Hematopoietic multipotent progenitor cell treated with erythropoietin and hydrocortisone succinate and interleukin-3 and kit ligand, for 4 days (in vitro differentiated cells): ENCODE measurements around the gene XRCC2.
"Not testable (repeated sequence)": the region's sequence is repeated elsewhere in the genome, so short reads cannot be mapped to it uniquely, and the experiment has no call there.

Source experiments
- DNase-seq: peaks from one replicate; pipeline ENCODE4 v3.0.0-alpha.2; 2015

XRCC2 gene

DNA sequence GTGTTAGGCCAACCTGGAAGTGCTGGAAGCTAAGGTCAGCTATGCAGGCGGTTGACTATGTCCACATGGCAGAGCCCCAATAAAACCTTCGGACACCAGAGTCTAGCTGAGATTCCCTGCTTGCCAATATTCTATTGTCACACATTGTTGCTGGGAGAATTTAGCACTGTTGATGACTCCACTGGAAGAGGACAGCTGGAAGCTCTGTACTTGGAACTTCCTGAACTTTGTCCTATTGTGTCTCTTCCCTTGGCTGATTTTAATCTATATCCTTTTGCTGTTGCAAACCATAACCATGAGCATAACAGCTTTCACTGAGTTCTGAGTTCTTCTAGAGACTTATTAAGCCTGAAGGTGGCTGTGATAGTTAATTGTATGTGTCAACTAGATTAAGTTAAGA, 12.0 kb downstream of the XRCC2 start:
- no peak for DNase-seq

DNA sequence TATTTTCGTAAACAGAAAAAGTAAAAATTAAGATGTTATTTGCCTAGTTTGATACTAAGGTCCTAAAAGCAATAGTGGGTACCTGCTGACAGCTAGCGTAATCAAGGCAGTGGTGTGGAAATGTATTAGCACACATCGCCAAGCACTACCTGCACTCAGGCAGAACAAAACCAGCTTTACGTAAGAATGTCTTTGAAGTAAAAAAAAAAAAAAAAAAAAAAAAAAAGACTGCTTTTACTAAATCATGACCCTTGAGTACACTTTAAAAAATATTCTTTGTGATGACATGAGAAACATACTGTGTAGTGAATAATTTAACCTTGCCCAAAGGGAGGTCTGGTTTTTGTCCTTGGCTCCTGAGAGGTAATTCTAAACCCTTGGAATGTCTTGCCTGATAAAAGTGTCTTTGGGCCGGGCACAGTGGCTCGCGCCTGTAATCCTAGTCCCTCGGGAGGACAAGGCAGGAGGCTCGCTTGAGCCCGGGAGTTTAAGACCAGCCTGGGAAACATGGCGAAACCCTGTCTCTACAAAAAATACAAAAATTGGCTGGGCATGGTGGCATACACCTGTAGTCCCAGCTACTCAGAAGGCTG, 12.7 kb downstream of the XRCC2 start:
- no peak for DNase-seq

DNA sequence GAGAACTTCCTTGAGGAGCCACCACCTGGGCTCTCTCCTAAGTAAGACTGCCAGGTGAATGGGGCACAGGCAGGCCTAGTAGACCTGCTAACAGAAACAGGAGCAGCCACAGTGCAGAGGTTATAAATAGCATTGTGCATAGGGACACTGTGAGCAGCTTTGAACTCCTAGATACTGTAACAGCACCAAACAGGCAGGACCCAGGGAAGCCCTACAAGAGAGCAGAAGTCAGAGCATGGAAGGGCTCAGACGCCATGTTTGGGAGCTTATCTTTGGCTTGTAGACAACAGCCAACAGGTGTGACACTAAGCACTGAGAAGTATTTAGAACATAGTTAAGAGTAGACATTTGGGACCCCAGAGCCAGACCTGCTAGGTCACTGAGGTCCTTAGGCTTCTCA, 14.5 kb downstream of the XRCC2 start:
- DNase-seq, result no peak

DNA sequence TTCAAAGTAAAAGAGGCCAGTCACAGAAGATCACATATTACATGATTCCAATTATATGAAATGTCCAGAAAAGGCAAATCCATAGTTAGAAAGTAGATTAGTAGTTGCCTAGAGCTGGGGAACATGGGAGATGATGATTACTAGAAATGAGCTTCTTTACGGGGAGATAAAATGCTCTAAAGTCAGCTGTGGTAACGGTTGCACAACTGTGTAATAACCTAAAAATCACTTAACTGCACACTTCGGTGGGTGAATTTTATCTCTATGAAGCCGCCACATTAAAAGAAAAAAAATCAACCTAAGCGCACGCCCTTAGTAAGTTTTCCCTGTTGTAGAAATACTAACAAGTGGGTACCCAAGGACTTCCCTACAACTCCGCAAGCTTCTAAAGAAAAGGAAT, 15.9 kb downstream of the XRCC2 start:
- DNase-seq, result peak; percentile 62

DNA sequence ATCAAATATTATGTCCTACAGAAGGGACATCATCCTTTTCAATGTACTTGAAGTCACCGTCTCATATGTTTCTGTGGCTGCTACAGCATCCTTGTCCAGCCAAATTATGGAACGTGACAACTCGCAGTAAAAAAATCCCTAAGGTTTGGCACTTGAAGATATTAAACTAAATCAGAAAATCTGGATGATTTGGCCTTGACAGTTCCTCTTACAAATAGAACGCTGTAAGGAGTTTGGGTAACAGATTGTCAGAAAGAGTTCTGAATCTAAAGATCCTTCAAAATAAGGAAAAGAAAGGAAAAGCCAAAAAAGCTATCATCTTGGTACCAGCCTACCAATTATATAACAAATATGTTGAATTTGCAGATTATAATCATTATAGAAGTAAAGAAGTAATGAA, 21.0 kb downstream of the XRCC2 start:
- no peak for DNase-seq

DNA sequence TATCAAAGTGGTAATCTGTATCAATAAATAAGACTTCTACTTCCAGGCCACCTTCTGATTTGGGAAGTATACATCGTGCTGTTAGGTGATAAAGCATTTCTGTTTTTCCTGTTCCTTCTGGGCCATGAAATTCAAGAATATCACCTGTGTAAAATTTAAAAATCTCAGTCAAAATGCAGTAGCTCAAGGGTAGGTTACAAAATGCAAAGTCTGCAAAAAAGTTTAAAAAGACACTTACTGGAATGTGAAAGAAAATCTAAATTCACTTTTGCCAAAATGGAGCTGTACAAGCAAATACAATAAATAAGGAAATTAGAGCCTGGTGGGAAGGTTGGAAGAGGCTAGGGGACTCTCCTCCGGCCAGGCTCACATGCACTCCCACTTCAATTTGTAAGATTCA, 26.7 kb downstream of the XRCC2 start:
- DNase-seq, result no peak

DNA sequence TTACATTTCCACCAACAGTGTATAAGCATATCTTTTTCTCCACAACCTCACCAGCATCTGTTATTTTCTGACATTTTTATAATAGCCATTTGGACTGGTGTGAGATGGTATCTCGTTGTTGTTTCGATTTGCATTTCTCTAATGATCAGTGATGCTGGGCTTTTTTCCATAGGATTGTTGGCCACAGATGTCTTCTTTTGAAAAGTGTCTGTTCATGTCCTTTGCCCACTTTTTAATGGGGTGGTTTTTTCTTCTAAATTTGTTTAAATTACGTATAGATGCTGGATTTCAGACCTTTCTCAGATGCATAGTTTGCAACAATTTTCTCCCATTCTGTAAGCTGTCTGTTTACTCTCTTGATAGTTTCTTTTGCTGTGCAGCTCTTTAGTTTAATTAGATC, 28.9 kb downstream of the XRCC2 start:
- no peak for DNase-seq

DNA sequence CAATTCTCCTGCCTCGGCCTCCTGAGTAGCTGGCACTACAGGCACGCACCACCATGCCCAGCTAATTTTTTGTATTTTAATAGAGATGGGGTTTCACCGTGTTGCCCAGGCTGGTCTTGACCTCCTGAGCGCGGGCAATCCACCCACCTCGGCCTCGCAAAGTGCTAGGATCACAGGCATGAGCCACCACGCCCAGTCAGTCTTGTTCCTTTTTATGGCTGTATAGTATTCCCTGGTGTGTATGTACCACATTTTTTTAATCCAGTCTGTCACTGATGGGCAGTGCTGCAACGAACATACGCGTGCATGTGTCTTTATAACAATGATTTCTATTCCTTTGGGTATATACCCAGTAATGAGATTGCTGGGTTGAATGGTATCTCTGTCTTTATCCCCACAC, 29.4 kb downstream of the XRCC2 start:
- DNase-seq, result not testable (repeated sequence)

DNA sequence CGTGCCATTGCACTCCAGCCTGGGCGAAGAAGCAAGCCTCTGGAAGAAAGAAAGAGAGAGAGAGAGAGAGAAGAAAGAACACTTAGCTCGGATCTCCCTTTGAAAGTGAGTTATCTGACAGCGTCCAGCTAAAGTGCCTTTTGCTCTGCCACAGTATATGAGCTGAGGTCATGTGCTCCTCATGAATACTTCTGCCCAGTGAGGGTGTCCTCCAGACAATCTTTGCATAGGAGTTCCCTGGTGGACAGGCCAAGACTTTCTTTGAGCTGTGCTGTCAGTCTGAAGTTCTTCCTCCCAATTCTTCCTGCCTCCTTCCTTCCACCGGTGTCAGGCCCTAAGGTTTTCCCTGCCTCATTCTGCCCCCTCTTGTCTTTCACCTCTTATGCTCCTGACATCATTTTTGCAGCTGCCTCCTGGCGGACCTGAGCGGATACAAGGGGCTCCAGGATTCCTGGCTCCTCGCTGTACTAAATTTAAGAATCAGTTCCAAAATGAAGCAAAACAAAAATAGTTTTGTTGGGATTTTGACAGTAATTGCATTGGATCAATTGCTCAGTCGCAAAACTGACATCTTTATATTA, 31.9 kb downstream of the XRCC2 start:
- DNase-seq, result no peak

DNA sequence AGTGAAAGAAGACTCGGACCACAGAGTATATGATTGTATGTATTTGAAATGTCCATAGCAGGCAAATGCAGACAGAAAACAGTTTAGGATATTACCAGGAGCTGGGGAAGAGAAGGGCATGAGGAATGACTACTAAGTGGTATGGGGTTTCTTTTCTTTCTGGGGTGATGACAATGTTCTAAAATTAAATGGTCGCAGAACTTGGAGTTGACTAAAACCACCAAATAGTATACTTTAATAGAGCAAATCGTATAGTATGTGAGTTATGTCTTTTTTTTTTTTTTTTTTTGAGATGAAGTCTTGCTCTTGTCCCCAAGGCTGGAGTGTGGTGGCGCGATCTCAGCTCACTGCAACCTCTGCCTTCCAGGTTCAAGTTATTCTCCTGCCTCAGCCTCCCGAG, 34.6 kb downstream of the XRCC2 start:
- DNase-seq, result no peak

DNA sequence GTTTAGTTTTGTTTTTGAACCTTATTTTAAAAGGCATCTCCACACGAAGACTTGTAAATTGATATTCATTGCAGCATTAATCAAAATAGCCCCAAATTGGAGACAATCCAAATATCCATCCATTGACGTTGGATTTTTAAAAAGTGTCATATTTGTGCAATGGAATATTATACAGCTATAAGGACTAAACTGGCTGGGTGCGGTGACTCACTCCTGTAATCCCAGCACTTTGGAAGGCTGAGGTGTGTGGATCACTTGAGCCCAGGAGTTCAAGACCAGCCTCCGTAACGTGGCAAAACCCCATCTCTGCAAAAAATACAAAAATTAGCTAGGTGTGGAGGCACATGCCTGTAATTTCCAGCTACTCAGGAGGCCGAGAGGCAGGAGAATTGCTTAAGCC, 35.1 kb downstream of the XRCC2 start:
- no peak for DNase-seq

DNA sequence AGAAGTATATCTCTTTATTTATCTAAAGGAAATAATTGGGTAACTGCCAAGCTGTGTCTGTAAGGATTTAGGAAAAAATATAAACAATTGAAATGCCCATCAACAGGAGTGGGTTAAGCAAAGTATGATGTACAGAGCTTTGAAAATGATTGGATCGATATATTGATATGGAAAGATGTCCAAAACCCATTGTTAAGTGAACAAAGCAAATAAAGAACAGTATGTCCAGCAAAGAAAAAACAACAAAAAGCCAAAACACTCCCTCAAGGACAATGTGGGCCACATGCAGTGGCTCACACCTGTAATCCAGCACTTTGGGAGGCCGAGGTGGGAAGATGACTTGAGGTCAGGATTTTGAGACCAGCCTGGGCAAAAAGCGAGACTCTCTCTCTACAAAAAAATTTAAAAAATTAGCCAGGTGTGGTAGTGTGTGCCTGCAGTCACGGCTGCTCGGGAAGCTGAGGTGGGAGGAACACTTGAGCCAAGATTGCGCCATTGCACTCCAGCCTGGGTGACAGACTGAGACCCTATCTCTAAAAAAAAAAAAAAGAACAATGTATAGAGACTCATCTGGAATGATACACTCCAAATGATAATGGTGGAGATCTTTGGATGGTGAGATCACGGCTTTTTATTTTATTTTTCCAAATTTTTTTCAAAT, 37.9 kb downstream of the XRCC2 start:
- no peak for DNase-seq

DNA sequence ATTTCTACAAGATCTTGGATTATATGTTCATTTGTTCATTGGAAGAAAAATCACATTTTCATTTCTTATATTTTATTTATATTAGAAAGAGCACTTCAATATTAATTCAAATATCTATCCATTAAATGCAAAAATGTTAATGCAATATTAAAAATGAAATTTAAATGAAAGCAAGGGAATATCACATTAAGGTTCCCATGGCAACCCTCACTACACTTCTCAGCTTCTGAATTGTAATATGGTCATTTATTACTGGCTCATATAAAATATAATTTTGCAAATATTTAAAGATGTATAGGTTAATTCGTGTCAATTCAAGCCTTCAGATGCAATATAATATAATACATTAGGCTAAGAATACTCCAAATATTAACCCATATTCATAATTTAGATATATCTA, 38.8 kb downstream of the XRCC2 start:
- DNase-seq, result no peak

DNA sequence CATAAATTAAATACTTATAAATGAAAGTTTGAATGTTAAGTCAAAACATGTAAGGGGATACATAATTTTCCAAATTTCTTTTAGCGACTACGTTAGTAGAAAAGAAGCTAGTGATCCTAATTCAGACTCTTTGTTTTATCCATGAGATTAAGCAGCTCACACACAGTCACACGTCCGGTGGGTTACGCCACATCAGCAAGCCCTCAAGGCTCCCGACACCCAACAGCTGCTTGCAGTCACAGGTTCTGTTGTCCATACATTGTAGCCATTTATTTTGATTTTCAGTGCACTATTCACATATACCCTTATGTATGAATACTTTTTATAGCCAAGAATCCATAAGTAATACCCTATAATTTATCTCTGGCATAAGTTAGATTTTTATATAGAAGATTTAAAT, 39.5 kb downstream of the XRCC2 start:
- no peak for DNase-seq

DNA sequence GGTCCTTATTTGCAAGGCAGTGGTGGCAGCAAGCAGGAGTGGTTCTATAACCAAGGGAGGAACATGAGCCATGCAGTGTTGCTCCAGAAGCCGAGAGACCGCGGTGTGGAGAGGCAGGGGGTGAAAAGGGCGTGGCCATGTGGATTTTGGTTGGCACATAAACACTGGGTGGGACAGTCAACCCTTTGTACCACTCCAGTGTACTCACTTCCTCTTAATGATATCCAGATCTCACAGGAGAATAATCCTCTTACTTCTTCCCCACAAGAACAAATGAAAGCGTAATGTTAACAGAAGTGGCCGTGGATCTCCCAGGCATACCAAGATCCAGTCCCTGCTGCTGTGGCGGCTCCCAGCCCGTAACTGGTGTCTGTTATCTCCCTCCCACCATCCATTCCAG, 42.4 kb downstream of the XRCC2 start:
- peak; percentile 26 for DNase-seq

DNA sequence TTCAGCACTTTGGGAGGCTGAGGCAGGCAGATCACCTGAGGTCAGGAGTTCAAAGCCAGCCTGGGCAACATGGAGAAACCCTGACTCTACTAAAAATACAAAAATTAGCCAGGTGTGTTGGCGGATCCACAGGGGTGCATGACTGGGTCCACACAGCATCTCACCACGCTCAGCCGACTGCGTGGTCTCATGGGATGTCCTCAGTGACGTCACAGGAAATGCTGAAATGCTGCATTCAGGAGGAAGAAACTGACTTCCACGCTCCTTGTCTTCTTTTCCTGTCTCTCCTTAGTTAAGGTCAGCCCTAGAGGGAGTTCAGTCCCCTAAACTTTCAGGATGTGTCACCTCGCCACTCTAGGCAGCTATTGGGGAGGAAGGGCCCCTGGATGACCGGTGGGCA, 42.9 kb downstream of the XRCC2 start:
- no peak for DNase-seq

DNA sequence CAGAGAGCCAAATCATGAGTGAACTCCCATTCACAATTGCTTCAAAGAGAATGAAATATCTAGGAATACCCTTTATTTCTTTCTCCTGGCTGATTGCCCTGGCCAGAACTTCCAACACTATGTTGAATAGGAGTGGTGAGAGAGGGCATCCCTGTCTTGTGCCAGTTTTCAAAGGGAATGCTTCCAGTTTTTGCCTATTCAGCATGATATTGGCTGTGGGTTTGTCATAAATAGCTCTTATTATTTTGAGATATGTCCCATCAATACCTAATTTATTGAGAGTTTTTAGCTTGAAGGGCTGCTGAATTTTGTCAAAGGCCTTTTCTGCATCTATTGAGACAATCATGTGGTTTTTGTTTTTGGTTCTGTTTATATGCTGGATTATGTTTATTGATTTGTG, 47.2 kb downstream of the XRCC2 start:
- not testable (repeated sequence) for DNase-seq

DNA sequence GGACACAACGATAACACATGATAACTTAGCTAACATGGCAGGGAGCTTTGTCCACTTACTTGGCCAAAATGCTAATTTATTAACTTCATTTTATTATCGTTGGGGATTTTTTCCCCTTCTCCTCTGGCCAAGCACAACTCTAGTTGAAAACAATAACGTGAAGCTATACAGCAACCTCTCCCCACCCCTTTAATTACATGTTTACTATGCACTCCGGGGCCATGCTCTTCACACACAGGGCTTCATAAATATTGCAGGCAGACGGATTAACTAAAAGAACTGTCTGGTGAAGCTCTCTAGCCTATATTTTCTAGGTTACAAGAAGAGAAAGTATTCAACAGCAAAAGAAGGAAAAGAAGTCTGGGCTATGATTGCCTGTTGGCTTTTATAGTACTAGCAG, 51.7 kb downstream of the XRCC2 start:
- DNase-seq, result no peak

DNA sequence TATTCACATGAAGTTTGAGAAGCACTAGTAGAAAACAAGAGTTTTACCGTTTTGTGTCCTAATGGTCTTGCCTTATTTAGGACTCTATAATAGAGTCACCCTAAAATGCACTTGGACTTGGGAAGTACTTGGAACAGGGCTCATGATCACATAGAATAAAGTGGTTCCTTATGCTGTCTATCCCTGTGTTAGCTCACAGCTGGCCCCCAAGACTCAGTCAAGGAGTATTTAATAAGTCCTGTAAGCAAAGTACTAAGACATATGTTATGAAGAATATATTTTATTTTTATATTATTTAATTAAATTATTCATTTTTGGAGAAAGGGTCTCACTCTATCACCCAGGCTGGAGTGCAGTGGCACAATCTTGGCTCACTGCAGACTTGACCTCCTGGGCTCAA, 54.5 kb downstream of the XRCC2 start:
- DNase-seq, result no peak

DNA sequence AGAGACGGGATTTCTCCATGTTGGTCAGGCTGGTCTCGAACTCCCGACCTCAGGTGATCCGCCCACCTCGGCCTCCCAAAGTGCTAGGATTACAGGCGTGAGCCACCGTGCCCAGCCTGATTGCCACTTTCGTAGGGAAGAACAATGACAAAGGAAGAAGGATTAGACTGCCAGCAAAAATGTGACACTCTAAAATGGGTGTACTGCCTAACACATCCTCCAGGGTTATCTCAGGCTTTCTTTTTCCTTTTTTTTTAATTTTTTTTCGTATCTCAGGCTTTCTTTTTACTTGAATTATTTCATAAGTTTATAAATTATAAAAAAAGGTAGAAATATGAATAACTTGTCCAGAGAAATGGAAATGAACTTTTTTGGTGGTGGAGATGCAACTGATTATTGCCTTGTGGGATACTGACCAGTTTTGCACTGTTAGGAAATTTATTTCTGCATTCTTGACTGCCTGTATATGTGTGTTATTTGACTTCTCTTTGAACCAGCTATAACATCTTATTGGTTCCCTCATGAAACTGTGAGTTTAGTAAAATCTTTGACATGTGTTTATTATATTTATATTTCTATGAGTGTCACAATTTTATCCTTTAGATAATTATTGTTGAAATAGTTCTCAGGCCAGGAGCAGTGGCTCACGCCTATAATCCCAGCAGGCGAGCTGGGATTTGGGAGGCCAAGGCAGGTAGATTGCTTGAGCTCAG, 56.8 kb downstream of the XRCC2 start:
- no peak for DNase-seq

DNA sequence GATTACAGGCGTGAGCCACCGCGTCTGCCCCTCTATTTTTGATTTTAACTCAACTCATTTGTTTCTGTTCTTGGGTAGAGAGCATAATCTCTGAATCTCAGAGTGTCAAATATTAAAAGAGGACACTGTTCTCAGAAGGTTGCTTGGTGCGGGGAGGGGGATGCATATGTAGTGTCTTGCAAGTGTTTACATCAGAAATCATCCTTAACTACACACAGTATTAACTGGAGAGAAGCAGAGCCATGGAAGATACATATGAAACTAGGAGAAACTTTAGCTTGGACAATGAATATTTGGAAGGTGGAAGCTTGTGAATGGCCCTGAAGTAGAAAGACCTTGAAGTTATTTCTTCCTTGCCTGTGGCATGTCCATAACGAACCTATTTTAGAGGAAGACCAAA, 57.5 kb downstream of the XRCC2 start:
- DNase-seq, result no peak

DNA sequence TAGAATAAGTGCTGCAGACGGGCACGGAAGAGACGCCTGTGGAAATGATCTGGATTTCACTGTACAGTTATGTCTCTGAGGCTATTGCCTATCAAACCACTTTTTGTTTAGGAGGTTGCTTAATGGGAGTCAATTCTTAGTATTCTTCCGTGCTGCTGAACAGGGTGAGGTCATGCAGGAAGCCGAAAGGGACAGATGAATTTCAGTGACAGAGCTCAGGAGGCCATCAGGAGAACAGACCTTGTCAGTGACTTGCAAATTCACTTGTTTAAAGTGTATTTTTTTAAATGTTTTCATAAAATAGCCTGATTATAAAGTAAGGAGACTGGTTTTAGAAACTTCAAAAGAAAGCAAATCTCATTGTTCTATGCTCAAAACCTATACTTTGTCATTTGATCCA, 58.9 kb downstream of the XRCC2 start:
- no peak for DNase-seq

DNA sequence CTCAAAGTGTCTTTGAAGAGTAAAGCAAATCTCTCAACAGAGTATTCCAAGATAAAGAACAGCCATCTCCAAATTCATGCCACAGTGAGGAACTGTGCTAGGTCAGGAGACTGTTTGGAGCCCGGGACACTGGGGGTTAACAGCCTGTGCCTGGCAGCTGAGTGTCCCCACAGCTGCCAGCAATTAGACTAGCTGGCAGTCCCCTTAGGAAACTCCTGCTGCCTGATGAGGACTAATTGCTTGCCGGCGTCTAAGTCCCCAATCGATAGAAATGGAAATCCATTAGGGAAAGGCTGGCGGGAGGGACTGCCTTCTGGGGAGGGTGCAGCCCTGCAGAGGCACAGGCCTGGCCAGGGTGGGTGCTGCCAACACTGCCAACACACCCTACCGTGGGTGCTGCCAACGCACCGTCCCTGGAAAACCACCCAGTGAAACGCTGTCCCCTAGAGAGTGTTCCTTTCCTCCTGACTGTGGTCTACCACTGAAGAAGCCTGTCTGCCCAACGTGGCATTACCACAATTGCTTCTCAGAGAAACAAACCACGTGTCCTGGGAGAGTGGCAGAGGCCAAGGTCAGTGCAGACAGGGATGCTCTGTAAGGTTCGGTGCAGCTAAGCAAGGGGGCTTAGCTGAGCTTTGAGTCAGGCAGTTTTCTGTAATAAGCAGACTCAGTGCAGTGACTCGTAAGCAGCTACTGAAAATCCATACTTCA, 60.8 kb downstream of the XRCC2 start:
- DNase-seq, result no peak

DNA sequence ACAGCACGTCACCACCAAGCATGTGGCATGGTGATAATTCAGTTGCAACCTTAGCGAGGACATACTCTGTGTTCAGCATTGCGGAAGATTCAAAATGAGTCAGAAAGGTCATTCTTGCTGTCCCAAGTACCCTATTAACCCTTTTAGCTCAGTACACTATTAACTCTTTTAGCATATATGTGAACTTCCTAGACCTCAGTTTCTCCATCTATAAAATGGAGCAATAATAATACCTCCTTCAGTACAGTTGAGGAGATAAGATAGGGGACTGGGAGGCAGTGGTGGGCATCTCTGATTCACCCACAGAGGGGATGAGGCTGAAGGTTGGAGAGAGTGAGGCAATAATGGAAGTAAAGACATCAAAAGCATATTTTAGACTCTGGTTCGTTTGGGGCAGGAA, 67.3 kb downstream of the XRCC2 start:
- DNase-seq, result no peak
